ENCODE data around the gene SALL3. TPM values are rescaled to one million over a fixed set of nuclear protein-coding genes. Genes with fewer than 3 reads are reported as not detected.

Gene SALL3
- polyA plus RNA-seq, 1 experiment, result not detected

GRCh38 chr18:79048245-79048632 is 68.6 kb downstream of the SALL3 start:
- CTCF ChIA-PET, result no interaction called here
- Histone ChIP-seq H3K36me3 (ENCODE audit: control insufficient read depth, insufficient read depth, low read length) (no peaks in the 10 kb centered on the region), H3K4me3 (ENCODE audit: low read depth, low read length) (no peak overlapping the region), H3K27me3 (ENCODE audit: control insufficient read depth, insufficient read depth, low read length) (no peaks in the 10 kb centered on the region)
- POLR2A ChIA-PET, result no interaction called here
- TF ChIP-seq, protein P1, sequence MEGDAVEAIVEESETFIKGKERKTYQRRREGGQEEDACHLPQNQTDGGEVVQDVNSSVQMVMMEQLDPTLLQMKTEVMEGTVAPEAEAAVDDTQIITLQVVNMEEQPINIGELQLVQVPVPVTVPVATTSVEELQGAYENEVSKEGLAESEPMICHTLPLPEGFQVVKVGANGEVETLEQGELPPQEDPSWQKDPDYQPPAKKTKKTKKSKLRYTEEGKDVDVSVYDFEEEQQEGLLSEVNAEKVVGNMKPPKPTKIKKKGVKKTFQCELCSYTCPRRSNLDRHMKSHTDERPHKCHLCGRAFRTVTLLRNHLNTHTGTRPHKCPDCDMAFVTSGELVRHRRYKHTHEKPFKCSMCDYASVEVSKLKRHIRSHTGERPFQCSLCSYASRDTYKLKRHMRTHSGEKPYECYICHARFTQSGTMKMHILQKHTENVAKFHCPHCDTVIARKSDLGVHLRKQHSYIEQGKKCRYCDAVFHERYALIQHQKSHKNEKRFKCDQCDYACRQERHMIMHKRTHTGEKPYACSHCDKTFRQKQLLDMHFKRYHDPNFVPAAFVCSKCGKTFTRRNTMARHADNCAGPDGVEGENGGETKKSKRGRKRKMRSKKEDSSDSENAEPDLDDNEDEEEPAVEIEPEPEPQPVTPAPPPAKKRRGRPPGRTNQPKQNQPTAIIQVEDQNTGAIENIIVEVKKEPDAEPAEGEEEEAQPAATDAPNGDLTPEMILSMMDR (IDR thresholded peaks at IDR 0.05; ENCODE audit: insufficient read depth, low read depth, low read length), result no peak
- no peak for DNase-seq (ENCODE audit: low read depth)

- no peak overlapping the region for H3K4me3 ChIP-seq (ENCODE audit: low read depth, low read length)
- TF ChIP-seq, protein P1 (IDR thresholded peaks at IDR 0.05; ENCODE audit: insufficient read depth, low read depth, low read length), result no peak
- DNase-seq (ENCODE audit: low read depth), result no peak
- no peaks in the 10 kb centered on the region for H3K27me3 ChIP-seq (ENCODE audit: control insufficient read depth, insufficient read depth, low read length)
- CTCF ChIA-PET, result no interaction called here
- no peaks in the 10 kb centered on the region for H3K36me3 ChIP-seq (ENCODE audit: control insufficient read depth, insufficient read depth, low read length)
- POLR2A ChIA-PET, result no interaction called here
These were observed 69.9 kb downstream of the SALL3 start for GRCh38 chr18:79049506-79049905.

Other genes starting within 250 kb of the SALL3 start
- gene ATP9B, start 89.6 kb downstream of the SALL3 start, polyA plus RNA-seq (2011; rRNA removed), result 16.3 and 17.4 TPM in 2 replicates

Measured in BJ (cell line).